ENCODE measurements around the gene SPESP1.
A peak's percentile ranks its signal among the peaks of the same experiment; 100 is the strongest.

SPESP1 gene

DNA sequence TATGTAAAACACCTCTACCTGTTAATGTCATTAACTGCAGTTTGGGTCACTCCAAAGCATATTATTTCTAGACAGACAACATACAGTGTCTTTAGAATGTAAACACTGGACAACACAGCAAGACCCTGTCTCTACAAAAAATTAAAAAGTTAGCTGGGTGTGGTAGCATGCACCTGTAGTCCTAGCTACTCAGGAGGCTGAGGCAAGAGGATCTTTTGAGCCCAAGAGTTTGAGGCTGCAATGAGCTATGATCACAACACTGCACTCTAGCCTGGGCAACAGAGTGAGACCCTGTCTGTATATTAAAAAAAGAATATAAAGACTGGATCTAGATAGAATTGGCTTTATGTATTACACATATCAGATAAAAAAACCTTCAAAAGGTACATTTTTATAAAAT, 20.0 kb upstream of the SPESP1 start:
- intact Hi-C loops (cut with DNase I; ENCODE audit: low total_unique reads): no loop called here
- Histone ChIP-seq H3K4me1 (no peaks in the 10 kb centered on the region), H3K27ac (no peak overlapping the region), H3K27me3 (peaks cover 0 to 4% of the 10 kb centered on the region in 2 donors), H3K9me3 (no peaks in the 10 kb centered on the region), H3K4me3 (no peak overlapping the region), H3K36me3 (no peaks in the 10 kb centered on the region)
- no peak for TF ChIP-seq CTCF (IDR thresholded peaks at IDR 0.05)
- DNase-seq: no peak

GRCh38 chr15:68910816-68911215, 19.5 kb upstream of the SPESP1 start:
- TF ChIP-seq CTCF (IDR thresholded peaks at IDR 0.05): no peak
- DNase-seq: no peak
- H3K27me3 ChIP-seq: peaks cover 0 to 4% of the 10 kb centered on the region in 2 donors
- intact Hi-C loops (cut with DNase I; ENCODE audit: low total_unique reads): no loop called here
- H3K27ac ChIP-seq: no peak overlapping the region
- no peak overlapping the region for H3K4me3 ChIP-seq
- H3K4me1 ChIP-seq: no peaks in the 10 kb centered on the region
- H3K36me3 ChIP-seq: no peaks in the 10 kb centered on the region
- peaks cover 0 to 3% (median 0%) of the 10 kb centered on the region in 3 donors for H3K9me3 ChIP-seq

DNA sequence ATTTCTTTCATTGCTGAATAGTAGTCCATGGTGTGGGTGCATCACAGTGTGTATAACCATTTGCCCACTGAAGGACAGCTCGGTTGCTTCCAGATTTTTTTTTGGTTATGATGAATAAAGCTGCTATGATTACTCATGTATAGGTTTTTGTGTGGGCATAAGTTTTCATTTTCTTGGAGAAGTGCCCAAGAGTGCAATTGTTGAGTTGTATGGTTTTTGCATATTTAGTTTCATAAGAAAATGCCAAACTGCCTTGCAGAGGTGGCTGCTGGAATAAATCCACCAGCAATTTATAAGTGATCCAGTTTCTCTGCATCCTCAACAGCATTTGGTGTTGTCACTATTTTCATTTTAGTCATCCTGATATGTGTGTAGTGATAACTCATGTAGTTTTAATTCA, 8.4 kb upstream of the SPESP1 start:
- no peak overlapping the region for H3K4me3 ChIP-seq
- H3K4me1 ChIP-seq: peaks cover 0 to 6% (median 0%) of the 10 kb centered on the region in 4 donors
- DNase-seq: no peak
- H3K9me3 ChIP-seq: no peaks in the 10 kb centered on the region
- intact Hi-C loops (cut with DNase I; ENCODE audit: low total_unique reads): no loop called here
- no peaks in the 10 kb centered on the region for H3K27me3 ChIP-seq
- H3K36me3 ChIP-seq: no peaks in the 10 kb centered on the region
- TF ChIP-seq CTCF (IDR thresholded peaks at IDR 0.05): no peak
- no peak overlapping the region for H3K27ac ChIP-seq

DNA sequence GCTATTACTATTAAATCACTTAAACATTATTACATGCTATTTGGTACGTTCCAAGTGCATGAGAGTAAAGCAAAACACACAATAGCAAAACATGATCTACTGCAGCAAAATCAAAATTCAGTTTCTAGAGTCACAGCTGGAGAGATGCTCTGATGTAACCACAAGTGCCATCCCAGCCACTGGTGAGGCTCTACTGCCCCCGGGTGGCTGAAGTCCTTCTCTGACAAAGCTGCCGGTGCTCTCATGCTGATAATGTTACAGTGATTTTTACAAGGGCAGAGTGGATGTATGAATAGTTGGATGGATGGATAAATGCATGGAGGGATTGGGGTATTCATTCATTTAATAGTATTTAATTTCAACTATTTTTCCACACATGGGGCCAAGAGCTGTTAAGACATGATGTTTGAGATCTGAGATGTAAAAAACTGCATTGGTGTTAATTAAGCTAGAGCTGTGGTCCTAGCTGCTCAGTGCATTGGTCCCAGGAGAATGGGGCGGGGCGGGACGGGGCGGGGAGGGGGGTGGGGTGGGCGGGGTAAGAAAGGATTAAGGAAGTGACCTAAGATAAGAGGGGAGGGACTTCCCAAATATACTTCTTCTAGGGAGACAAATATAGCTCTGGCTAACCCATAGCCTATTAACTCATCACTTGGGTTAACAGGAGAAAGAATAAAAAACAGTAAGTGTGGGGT, 5.3 kb upstream of the SPESP1 start:
- TF ChIP-seq CTCF (IDR thresholded peaks at IDR 0.05): peak; percentile 67 to 80
- Histone ChIP-seq H3K4me1 (peaks cover 0 to 6% (median 0%) of the 10 kb centered on the region in 4 donors), H3K27me3 (no peaks in the 10 kb centered on the region), H3K36me3 (no peaks in the 10 kb centered on the region), H3K9me3 (no peaks in the 10 kb centered on the region), H3K27ac (no peak overlapping the region), H3K4me3 (no peak overlapping the region)
- intact Hi-C loops (cut with DNase I; ENCODE audit: low total_unique reads): no loop called here
- DNase-seq: peak; percentile 66 to 70

GRCh38 chr15:68933001-68933400, 2.7 kb downstream of the SPESP1 start:
- Histone ChIP-seq H3K4me3 (no peak overlapping the region), H3K36me3 (no peaks in the 10 kb centered on the region), H3K9me3 (no peaks in the 10 kb centered on the region), H3K4me1 (no peaks in the 10 kb centered on the region), H3K27me3 (peaks cover 0 to 9% of the 10 kb centered on the region in 2 donors), H3K27ac (no peak overlapping the region)
- intact Hi-C loops (cut with DNase I; ENCODE audit: low total_unique reads): no loop called here
- DNase-seq: no peak
- no peak for TF ChIP-seq CTCF (IDR thresholded peaks at IDR 0.05)

All from tibial artery (tissue), 4 donors.